Naive thymus-derived CD4-positive, alpha-beta T cell (primary cell): Measurements from ENCODE around the gene CLINT1. TPM values are rescaled to one million over a fixed set of nuclear protein-coding genes. Genes with fewer than 3 reads are reported as not detected.

Experiments used
- ATAC-seq: fragments of 150-1000 bp; cut with Tn5 transposase; 2 replicates; pipeline ENCODE4 v1.10.0; 2021; ENCODE audit warnings: mild to moderate bottlenecking, moderate library complexity
- CTCF ChIA-PET: fragments of 350-600 bp; sonication (Branson Sonifier 250); formaldehyde crosslinking; loops from one replicate; lab custom pipeline; 2021; ENCODE audit warnings: antibody characterized with exemption; lab: Charles Lee
- POLR2A ChIA-PET: fragments of 350-600 bp; sonication (Branson Sonifier 250); formaldehyde crosslinking; loops from one replicate; lab custom pipeline; 2021; ENCODE audit warnings: antibody characterized with exemption, inconsistent platforms; lab: Charles Lee
- DNase-seq, 9 donors: peaks; one replicate each; pipeline versions ENCODE4 v3.0.0 to v3.0.0-alpha.2; 2020 to 2022; ENCODE audit warnings: mixed read lengths in 1 of 9
- H3K27ac ChIP-seq: one replicate; pipeline ENCODE4 v1.7.0; 2013; ENCODE audit warnings: mild to moderate bottlenecking, low read depth, low read length, moderate library complexity
- H3K27me3 ChIP-seq, 2 donors: one replicate each; pipeline ENCODE4 v1.7.0; 2013; ENCODE audit warnings: low read length in 2 of 2, mild to moderate bottlenecking in 2 of 2, moderate library complexity in 2 of 2; ENCODE audit not compliant: control insufficient read depth in 2 of 2, insufficient read depth in 2 of 2
- H3K36me3 ChIP-seq, 3 experiments: 1 replicate in 2 of 3; 2 replicates in 1 of 3; pipeline ENCODE4 v1.7.0; 2013; ENCODE audit warnings: low read length in 3 of 3, mild to moderate bottlenecking in 3 of 3, moderate library complexity in 1 of 3; ENCODE audit not compliant: insufficient read depth in 3 of 3, control insufficient read depth in 2 of 3
- H3K4me1 ChIP-seq, 2 donors: one replicate each; pipeline ENCODE4 v1.7.0; 2013; ENCODE audit warnings: low read length in 2 of 2, mild to moderate bottlenecking in 2 of 2, moderate library complexity in 1 of 2; ENCODE audit not compliant: control insufficient read depth in 2 of 2, insufficient read depth in 2 of 2
- H3K4me3 ChIP-seq: 2 replicates; pipeline ENCODE4 v1.7.0; 2013; ENCODE audit warnings: mild to moderate bottlenecking, low read length
- H3K9me3 ChIP-seq, 3 experiments: 1 replicate in 2 of 3; 2 replicates in 1 of 3; pipeline ENCODE4 v1.7.0; 2013; ENCODE audit warnings: low read length in 3 of 3; ENCODE audit not compliant: control insufficient read depth in 2 of 3
- H3K27ac Mint-ChIP-seq, 9 donors: one replicate each; pipeline ENCODE4 v1.8.0; 2020 to 2022; ENCODE audit warnings: mixed read lengths in 9 of 9, mild to moderate bottlenecking in 8 of 9, moderate library complexity in 5 of 9, inconsistent platforms in 2 of 9
- H3K27me3 Mint-ChIP-seq, 5 donors: one replicate each; pipeline ENCODE4 v1.8.0; 2021 to 2022; ENCODE audit warnings: mixed read lengths in 5 of 5, mild to moderate bottlenecking in 1 of 5
- H3K36me3 Mint-ChIP-seq, 5 donors: one replicate each; pipeline ENCODE4 v1.8.0; 2020 to 2022; ENCODE audit warnings: mixed read lengths in 5 of 5, mild to moderate bottlenecking in 3 of 5, inconsistent platforms in 1 of 5
- H3K4me1 Mint-ChIP-seq, 7 donors: one replicate each; pipeline ENCODE4 v1.8.0; 2020 to 2022; ENCODE audit warnings: mixed read lengths in 7 of 7, mild to moderate bottlenecking in 3 of 7, inconsistent platforms in 1 of 7
- H3K4me3 Mint-ChIP-seq, 10 donors: one replicate each; pipeline ENCODE4 v1.8.0; 2020 to 2022; ENCODE audit warnings: mild to moderate bottlenecking in 10 of 10, mixed read lengths in 10 of 10, moderate library complexity in 6 of 10, inconsistent platforms in 2 of 10
- H3K9me3 Mint-ChIP-seq, 11 donors: one replicate each; pipeline ENCODE4 v1.8.0; 2020 to 2022; ENCODE audit warnings: mixed read lengths in 11 of 11, mild to moderate bottlenecking in 4 of 11, inconsistent platforms in 1 of 11, moderate library complexity in 1 of 11
- intact Hi-C, 2 donors: fragments of 100-400 bp; cut with micrococcal nuclease; formaldehyde crosslinking; loops; one replicate each; pipeline ENCODE4 v1.15.1; 2023
- polyA plus RNA-seq, 2 donors: library from polyadenylated mRNA; unstranded; fragments of 300-500 nt; fragmentation: Illumina TruSeq; gene quantifications; one replicate each; pipeline ENCODE4 v1.2.3, GENCODE V29; 2021
- total RNA-seq, 6 experiments: library from RNA in 5 of 6; stranded (reverse) in 5 of 6; gene quantifications; 1 replicate in 5 of 6; 2 replicates in 1 of 6; pipeline ENCODE4 v1.2.3 and lab custom pipeline; 2021 to 2026

Gene CLINT1
- total and polyA plus RNA-seq, 7 experiments from 2014 or later = 57.5 to 94.2 (median 74.0) TPM

DNA sequence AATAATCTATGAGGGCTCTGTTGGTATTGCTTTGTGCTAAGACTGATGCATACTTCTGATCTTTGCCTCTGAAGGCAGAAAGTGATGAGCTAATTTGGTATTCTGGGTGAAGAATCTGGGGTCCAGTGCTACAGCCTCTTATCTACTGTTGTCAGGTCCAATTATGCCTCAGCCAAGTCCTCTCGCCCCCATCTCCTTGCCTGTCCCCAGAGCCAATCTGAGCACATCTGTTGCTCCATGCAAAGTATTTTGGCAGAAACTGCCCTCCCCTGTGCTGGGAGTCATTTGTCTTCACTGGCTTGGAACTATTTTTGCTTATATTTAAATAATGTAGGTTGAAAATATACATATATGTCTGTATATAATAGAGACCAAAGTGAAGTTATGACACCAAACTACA is 92.0 kb downstream of the CLINT1 start:
- CTCF ChIA-PET = interaction anchor here (0.6 kb wide), 1 partner anchor 10 kb away, joined by 5 read pairs; no protein-coding TSS in a partner anchor
- H3K4me3 Mint-ChIP-seq = no peak overlapping the region

DNA sequence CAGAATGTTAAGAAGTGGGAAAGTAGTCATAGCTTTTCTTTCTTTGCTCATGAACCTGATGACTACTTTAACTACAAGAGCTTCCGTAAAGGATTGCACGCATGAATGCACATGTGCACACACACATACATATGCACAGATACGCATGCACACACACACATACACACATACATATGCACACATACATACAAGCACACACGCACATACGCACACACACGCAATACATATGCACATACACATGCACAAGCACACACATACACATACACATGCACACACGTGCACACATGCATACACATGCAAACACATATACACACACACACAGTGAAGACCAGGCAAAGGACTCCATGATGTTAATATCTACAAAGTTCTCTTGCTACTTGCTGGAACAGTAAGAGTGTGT is 92.5 kb downstream of the CLINT1 start:
- Mint-ChIP-seq H3K4me3 (no peak overlapping the region), H3K27me3 (peaks cover 0 to 8% (median 0%) of the 10 kb centered on the region in 5 donors), H3K4me1 (peaks cover 0 to 5% (median 0%) of the 10 kb centered on the region in 7 donors), H3K27ac (no peak overlapping the region), H3K9me3 (peaks cover 0 to 3% (median 0%) of the 10 kb centered on the region in 11 donors), H3K36me3 (peaks cover 0 to 1% (median 0%) of the 10 kb centered on the region in 5 donors)
- no peaks in the 10 kb centered on the region for H3K36me3 ChIP-seq
- ChIA-PET POLR2A (no interaction called here), CTCF (interaction anchor here (0.6 kb wide), 1 partner anchor 10 kb away, joined by 5 read pairs; no protein-coding TSS in a partner anchor)
- no peak for DNase-seq
- no peak for ATAC-seq
- H3K9me3 ChIP-seq = no peaks in the 10 kb centered on the region
- no peak overlapping the region for H3K27ac ChIP-seq
- H3K4me3 ChIP-seq = no peak overlapping the region
- intact Hi-C loops = no loop called here
- H3K27me3 ChIP-seq = no peaks in the 10 kb centered on the region
- no peaks in the 10 kb centered on the region for H3K4me1 ChIP-seq

More for the DNA sequence above, 92.0 kb downstream of the CLINT1 start:
- no peak for ATAC-seq
- peaks cover 0 to 3% (median 0%) of the 10 kb centered on the region in 11 donors for H3K9me3 Mint-ChIP-seq
- H3K27me3 Mint-ChIP-seq = peaks cover 0 to 8% (median 0%) of the 10 kb centered on the region in 5 donors
- no peak for DNase-seq
- POLR2A ChIA-PET = no interaction called here
- H3K9me3 ChIP-seq = no peaks in the 10 kb centered on the region
- intact Hi-C loops = no loop called here
- H3K36me3 Mint-ChIP-seq = no peaks in the 10 kb centered on the region
- no peak overlapping the region for H3K27ac Mint-ChIP-seq
- H3K4me3 ChIP-seq = no peak overlapping the region
- peaks cover 0 to 2% (median 0%) of the 10 kb centered on the region in 7 donors for H3K4me1 Mint-ChIP-seq
- H3K27ac ChIP-seq = no peak overlapping the region
- no peaks in the 10 kb centered on the region for H3K4me1 ChIP-seq
- no peaks in the 10 kb centered on the region for H3K36me3 ChIP-seq
- H3K27me3 ChIP-seq = no peaks in the 10 kb centered on the region

DNA sequence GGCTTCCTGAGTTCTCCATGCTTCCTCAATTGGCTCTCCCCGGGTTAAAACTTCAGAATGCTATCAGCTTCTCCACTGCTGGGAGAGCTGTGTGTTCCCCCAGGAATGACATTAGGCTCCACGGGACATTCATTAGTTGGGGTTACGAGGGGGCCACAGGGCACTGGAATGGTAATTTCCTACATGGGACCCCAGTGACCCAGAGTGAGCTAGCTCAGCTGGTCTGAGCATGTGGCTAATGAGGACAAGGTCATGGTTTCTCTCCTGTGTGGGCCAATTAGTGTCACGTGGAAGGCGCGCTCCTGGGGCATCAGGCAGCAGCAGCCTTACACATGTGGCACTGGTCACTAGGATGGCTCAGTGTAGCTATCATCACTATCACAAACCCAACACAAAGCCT is 94.4 kb downstream of the CLINT1 start:
- DNase-seq (no peak), ATAC-seq (no peak)
- Mint-ChIP-seq H3K4me3 (no peak overlapping the region), H3K27me3 (peaks cover 0 to 6% (median 0%) of the 10 kb centered on the region in 5 donors), H3K9me3 (no peaks in the 10 kb centered on the region), H3K36me3 (peaks cover 0 to 10% (median 0%) of the 10 kb centered on the region in 5 donors), H3K27ac (no peak overlapping the region), H3K4me1 (peaks cover 0 to 5% (median 0%) of the 10 kb centered on the region in 7 donors)
- no peak overlapping the region for H3K4me3 ChIP-seq
- H3K4me1 ChIP-seq = no peaks in the 10 kb centered on the region
- intact Hi-C loops = loop anchor here in 1 of 2 donors (5.0 kb wide), 1 partner anchor 233 kb away; no protein-coding TSS in a partner anchor
- ChIA-PET POLR2A (no interaction called here), CTCF (interaction anchor here (2.8 kb wide), 1 partner anchor 11 kb away, joined by 10 read pairs; no protein-coding TSS in a partner anchor)
- H3K36me3 ChIP-seq = no peaks in the 10 kb centered on the region
- no peak overlapping the region for H3K27ac ChIP-seq
- no peaks in the 10 kb centered on the region for H3K9me3 ChIP-seq
- H3K27me3 ChIP-seq = no peaks in the 10 kb centered on the region

DNA sequence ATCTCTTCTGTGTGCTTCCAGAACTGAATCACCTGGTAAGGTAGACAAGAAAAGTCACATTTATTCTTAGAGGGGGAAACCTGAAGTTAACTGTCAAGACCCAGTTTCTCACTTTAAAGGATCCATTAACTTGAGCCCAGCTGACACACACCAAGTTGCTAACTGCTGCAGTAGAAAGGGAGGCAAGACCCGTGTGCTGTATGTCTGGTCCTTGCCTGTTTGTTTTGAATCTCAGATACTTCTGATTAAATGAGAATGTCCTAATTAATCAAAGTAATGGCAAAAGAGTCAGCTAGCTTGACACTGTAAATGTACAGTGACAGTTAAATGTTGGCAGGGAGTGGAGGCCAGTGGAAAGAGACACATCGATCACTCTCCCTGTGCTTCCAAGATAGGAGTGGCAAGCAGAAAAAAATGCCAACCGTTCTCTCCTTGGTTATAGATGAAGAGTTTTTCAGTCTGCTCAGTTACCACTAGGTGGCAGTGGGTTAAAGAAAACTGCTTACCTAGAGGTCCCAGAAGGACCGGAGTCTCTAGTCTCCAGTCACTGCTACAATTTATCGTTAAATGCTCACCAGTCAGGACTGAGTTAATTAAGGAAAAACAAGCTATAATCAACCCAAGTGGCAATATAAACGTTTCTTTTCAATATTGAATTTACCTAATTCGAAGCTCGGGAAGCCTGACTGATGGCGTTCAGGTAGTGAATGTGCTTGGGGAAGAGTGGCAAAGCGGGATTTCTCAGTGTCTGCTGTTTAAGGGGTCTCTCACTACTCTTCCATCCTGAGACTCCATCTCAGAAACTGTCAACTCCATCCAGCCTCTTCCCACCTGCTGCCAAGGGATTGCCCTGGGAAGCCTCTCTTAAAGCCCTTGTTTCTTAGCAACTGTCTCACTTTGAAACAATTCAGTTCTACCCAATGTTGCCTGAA is 97.0 kb downstream of the CLINT1 start:
- POLR2A ChIA-PET = interaction anchor here (0.6 kb wide), 1 partner anchor 99 kb away, joined by 3 read pairs; no protein-coding TSS in a partner anchor
- H3K4me1 ChIP-seq = no peaks in the 10 kb centered on the region
- no peak overlapping the region for H3K27ac Mint-ChIP-seq
- DNase-seq (peak in 6 of 9 donors; percentile 12 to 44 (median 34)), ATAC-seq (peak; percentile 88)
- no peak overlapping the region for H3K27ac ChIP-seq
- no peak overlapping the region for H3K4me3 Mint-ChIP-seq
- no peaks in the 10 kb centered on the region for H3K9me3 ChIP-seq
- CTCF ChIA-PET = interaction anchor here (0.7 to 2.8 kb wide), 8 partner anchors 8 to 187 kb away, joined by 3 to 10 read pairs (median 3); no protein-coding TSS in a partner anchor
- peaks cover 0 to 5% (median 0%) of the 10 kb centered on the region in 7 donors for H3K4me1 Mint-ChIP-seq
- H3K9me3 Mint-ChIP-seq = no peaks in the 10 kb centered on the region
- H3K36me3 Mint-ChIP-seq = peaks cover 0 to 18% (median 3%) of the 10 kb centered on the region in 5 donors
- peaks cover 0 to 6% (median 0%) of the 10 kb centered on the region in 5 donors for H3K27me3 Mint-ChIP-seq
- intact Hi-C loops = loop anchor here (1.0 to 5.0 kb wide), 7 partner anchors 186 to 1371 kb away; no protein-coding TSS in a partner anchor
- H3K27me3 ChIP-seq = no peaks in the 10 kb centered on the region
- no peaks in the 10 kb centered on the region for H3K36me3 ChIP-seq
- no peak overlapping the region for H3K4me3 ChIP-seq

DNA sequence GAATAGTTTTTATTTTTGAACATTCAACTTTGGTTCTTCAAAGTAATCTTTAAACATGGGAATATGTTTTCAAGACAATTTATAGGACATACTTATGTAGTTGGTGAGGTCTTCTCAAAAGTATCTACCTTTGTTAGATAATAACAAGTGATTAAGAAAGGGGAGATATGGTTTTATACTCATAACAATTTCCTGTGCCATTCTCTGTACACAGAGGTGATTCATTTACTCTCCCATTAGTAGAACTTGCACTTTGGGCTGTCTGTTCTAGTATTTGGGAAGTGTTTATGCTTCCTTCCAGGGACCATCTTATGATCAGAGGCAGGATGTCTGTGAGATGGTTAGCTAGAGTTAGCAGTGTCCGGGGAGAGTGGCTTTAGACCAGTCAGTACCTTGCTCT is 100.2 kb downstream of the CLINT1 start:
- Mint-ChIP-seq H3K27me3 (peaks cover 0 to 2% (median 0%) of the 10 kb centered on the region in 5 donors), H3K36me3 (peaks cover 0 to 37% (median 9%) of the 10 kb centered on the region in 5 donors), H3K9me3 (no peaks in the 10 kb centered on the region), H3K4me1 (peaks cover 0 to 5% (median 0%) of the 10 kb centered on the region in 7 donors), H3K27ac (peak overlapping the region in 1 of 9 donors; percentile 28), H3K4me3 (no peak overlapping the region)
- H3K4me1 ChIP-seq = no peaks in the 10 kb centered on the region
- H3K36me3 ChIP-seq = peaks cover 0 to 26% (median 0%) of the 10 kb centered on the region in 3 experiments
- no peaks in the 10 kb centered on the region for H3K27me3 ChIP-seq
- no peak overlapping the region for H3K4me3 ChIP-seq
- DNase-seq (no peak), ATAC-seq (no peak)
- H3K27ac ChIP-seq = no peak overlapping the region
- ChIA-PET POLR2A (no interaction called here), CTCF (interaction anchor here (1.4 to 1.6 kb wide), 2 partner anchors 12 to 236 kb away, joined by 3 to 6 read pairs; no protein-coding TSS in a partner anchor)
- no peaks in the 10 kb centered on the region for H3K9me3 ChIP-seq
- intact Hi-C loops = no loop called here

DNA sequence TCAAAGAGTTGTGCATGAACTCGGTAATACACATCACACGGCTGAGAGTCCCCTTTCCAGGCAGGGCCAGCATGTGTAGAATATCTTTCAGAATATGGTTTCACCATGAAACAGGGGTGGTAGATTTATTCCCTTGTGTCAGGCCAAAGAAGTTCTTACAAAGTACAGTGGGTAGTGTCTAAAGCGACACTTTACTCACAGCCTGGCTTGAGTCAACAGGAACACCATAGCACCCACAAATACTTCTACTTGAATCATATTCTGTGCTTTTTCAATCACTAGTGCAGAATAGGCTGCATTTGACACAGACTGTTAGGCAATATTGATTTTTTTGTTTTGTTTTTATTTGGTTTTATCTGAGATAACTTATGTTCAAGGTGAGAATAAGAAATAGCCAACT is 102.8 kb downstream of the CLINT1 start:
- Histone ChIP-seq H3K36me3 (peaks cover 0 to 34% (median 0%) of the 10 kb centered on the region in 3 experiments), H3K27ac (no peak overlapping the region), H3K4me1 (no peaks in the 10 kb centered on the region), H3K27me3 (no peaks in the 10 kb centered on the region), H3K4me3 (no peak overlapping the region), H3K9me3 (no peaks in the 10 kb centered on the region)
- no peak overlapping the region for H3K4me3 Mint-ChIP-seq
- ChIA-PET CTCF (no interaction called here), POLR2A (no interaction called here)
- ATAC-seq (no peak), DNase-seq (no peak)
- H3K27me3 Mint-ChIP-seq = no peaks in the 10 kb centered on the region
- H3K9me3 Mint-ChIP-seq = no peaks in the 10 kb centered on the region
- H3K4me1 Mint-ChIP-seq = peaks cover 0 to 4% (median 0%) of the 10 kb centered on the region in 7 donors
- intact Hi-C loops = no loop called here
- H3K36me3 Mint-ChIP-seq = peaks cover 1 to 44% (median 14%) of the 10 kb centered on the region in 5 donors
- H3K27ac Mint-ChIP-seq = no peak overlapping the region
